Endothelial cell (in vitro differentiated cells): ENCODE data around the gene B3GALT4. TPM values are rescaled to one million over a fixed set of nuclear protein-coding genes. Genes with fewer than 3 reads are reported as not detected.
"Not testable (repeated sequence)": the region's sequence is repeated elsewhere in the genome, so short reads cannot be mapped to it uniquely, and the experiment has no call there.

Experiments used
- DNase-seq: peaks from one replicate; pipeline ENCODE4 v3.0.0; 2021; ENCODE audit warnings: low spot score
- H3K27ac Mint-ChIP-seq: one replicate; pipeline ENCODE4 v1.8.0; 2021; ENCODE audit warnings: mixed read lengths, inconsistent platforms; ENCODE audit not compliant: unreplicated experiment
- H3K27me3 Mint-ChIP-seq: one replicate; pipeline ENCODE4 v1.8.0; 2021; ENCODE audit warnings: mild to moderate bottlenecking, moderate library complexity, mixed read lengths, inconsistent platforms; ENCODE audit not compliant: unreplicated experiment
- H3K36me3 Mint-ChIP-seq: one replicate; pipeline ENCODE4 v1.8.0; 2021; ENCODE audit warnings: mild to moderate bottlenecking, low read depth, mixed read lengths, inconsistent platforms; ENCODE audit not compliant: unreplicated experiment
- H3K4me1 Mint-ChIP-seq: one replicate; pipeline ENCODE4 v1.8.0; 2021; ENCODE audit warnings: mild to moderate bottlenecking, mixed read lengths, inconsistent platforms; ENCODE audit not compliant: unreplicated experiment
- H3K4me3 Mint-ChIP-seq: one replicate; pipeline ENCODE4 v1.8.0; 2021; ENCODE audit warnings: mild to moderate bottlenecking, mixed read lengths, inconsistent platforms; ENCODE audit not compliant: unreplicated experiment
- H3K9me3 Mint-ChIP-seq: one replicate; pipeline ENCODE4 v1.8.0; 2021; ENCODE audit warnings: mixed read lengths, inconsistent platforms; ENCODE audit not compliant: unreplicated experiment
- total RNA-seq: library from RNA; stranded (reverse); fragmentation: NEBNext Ultra II Directional; extraction: Animal tissue kit (Norgen Biotek cat#: 25700); gene quantifications from one replicate; pipeline ENCODE4 v1.2.1, GENCODE V29; 2021; ENCODE audit not compliant: unreplicated experiment
- TF ChIP-seq, protein P1 (sequence below): fragments of 200-600 bp; sonication (generic); IDR thresholded peaks from one replicate; pipeline ENCODE4 v1.5.0; 2021; ENCODE audit warnings: antibody characterized with exemption; ENCODE audit not compliant: unreplicated experiment

B3GALT4 gene
- total RNA-seq, 1 donor from 2014 or later = 3.8 TPM

GRCh38 chr6:33252759-33253158 lies 24.2 kb upstream of the B3GALT4 start:
- Mint-ChIP-seq H3K4me3 (no peak overlapping the region), H3K9me3 (no peaks in the 10 kb centered on the region), H3K27ac (no peak overlapping the region), H3K36me3 (peaks cover 13% of the 10 kb centered on the region), H3K27me3 (peaks cover 4% of the 10 kb centered on the region), H3K4me1 (peaks cover 24% of the 10 kb centered on the region)
- no peak for DNase-seq
- TF ChIP-seq, protein P1, sequence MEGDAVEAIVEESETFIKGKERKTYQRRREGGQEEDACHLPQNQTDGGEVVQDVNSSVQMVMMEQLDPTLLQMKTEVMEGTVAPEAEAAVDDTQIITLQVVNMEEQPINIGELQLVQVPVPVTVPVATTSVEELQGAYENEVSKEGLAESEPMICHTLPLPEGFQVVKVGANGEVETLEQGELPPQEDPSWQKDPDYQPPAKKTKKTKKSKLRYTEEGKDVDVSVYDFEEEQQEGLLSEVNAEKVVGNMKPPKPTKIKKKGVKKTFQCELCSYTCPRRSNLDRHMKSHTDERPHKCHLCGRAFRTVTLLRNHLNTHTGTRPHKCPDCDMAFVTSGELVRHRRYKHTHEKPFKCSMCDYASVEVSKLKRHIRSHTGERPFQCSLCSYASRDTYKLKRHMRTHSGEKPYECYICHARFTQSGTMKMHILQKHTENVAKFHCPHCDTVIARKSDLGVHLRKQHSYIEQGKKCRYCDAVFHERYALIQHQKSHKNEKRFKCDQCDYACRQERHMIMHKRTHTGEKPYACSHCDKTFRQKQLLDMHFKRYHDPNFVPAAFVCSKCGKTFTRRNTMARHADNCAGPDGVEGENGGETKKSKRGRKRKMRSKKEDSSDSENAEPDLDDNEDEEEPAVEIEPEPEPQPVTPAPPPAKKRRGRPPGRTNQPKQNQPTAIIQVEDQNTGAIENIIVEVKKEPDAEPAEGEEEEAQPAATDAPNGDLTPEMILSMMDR = no peak

GRCh38 chr6:33254591-33254990 lies 22.3 kb upstream of the B3GALT4 start:
- Mint-ChIP-seq H3K4me3 (no peak overlapping the region), H3K9me3 (no peaks in the 10 kb centered on the region), H3K36me3 (peaks cover 13% of the 10 kb centered on the region), H3K27me3 (no peaks in the 10 kb centered on the region), H3K4me1 (peaks cover 16% of the 10 kb centered on the region), H3K27ac (no peak overlapping the region)
- no peak for DNase-seq
- TF ChIP-seq, protein P1 = no peak

GRCh38 chr6:33259032-33259431 lies 17.9 kb upstream of the B3GALT4 start:
- H3K36me3 Mint-ChIP-seq = peaks cover 20% of the 10 kb centered on the region
- H3K9me3 Mint-ChIP-seq = no peaks in the 10 kb centered on the region
- no peaks in the 10 kb centered on the region for H3K27me3 Mint-ChIP-seq
- DNase-seq = no peak
- TF ChIP-seq, protein P1 = no peak
- no peak overlapping the region for H3K4me3 Mint-ChIP-seq
- H3K4me1 Mint-ChIP-seq = no peaks in the 10 kb centered on the region
- no peak overlapping the region for H3K27ac Mint-ChIP-seq

GRCh38 chr6:33262490-33262889 lies 14.4 kb upstream of the B3GALT4 start:
- DNase-seq, H3K4me3 Mint-ChIP-seq, H3K4me1 Mint-ChIP-seq, H3K9me3 Mint-ChIP-seq, H3K27me3 Mint-ChIP-seq, H3K27ac Mint-ChIP-seq: not testable (repeated sequence)
- H3K36me3 Mint-ChIP-seq = peaks cover 37% of the 10 kb centered on the region

- peak overlapping the region; percentile 24 for H3K27ac Mint-ChIP-seq
- DNase-seq = no peak
- peak overlapping the region; percentile 56 for H3K4me3 Mint-ChIP-seq
- TF ChIP-seq, protein P1 = no peak
- no peaks in the 10 kb centered on the region for H3K27me3 Mint-ChIP-seq
- H3K9me3 Mint-ChIP-seq = no peaks in the 10 kb centered on the region
- H3K36me3 Mint-ChIP-seq = peaks cover 48% of the 10 kb centered on the region
- H3K4me1 Mint-ChIP-seq = no peaks in the 10 kb centered on the region
These were observed 12.9 kb upstream of the B3GALT4 start for GRCh38 chr6:33264015-33264414.

DNA sequence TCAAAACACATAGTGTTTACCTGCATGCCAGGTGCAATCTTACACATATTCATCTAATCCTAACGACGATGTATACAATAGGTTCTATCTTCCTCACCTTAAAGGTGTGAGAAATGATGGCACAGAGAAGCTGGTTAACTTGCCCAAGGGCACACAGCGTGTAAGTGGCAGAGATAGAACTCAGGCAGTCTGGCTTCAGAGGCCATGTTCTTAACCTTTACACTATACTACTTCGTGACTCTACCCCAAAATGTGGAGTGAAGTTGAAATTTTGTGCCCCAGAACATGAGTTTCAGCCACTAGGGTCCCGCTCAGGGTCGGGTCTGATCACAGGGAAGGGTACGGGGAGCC lies 5.8 kb upstream of the B3GALT4 start:
- H3K4me1 Mint-ChIP-seq = peaks cover 49% of the 10 kb centered on the region
- TF ChIP-seq, protein P1 = peak; percentile 11
- DNase-seq = no peak
- peaks cover 14% of the 10 kb centered on the region for H3K27me3 Mint-ChIP-seq
- H3K4me3 Mint-ChIP-seq = peak overlapping the region; percentile 99
- peak overlapping the region; percentile 100 for H3K27ac Mint-ChIP-seq
- no peaks in the 10 kb centered on the region for H3K9me3 Mint-ChIP-seq
- H3K36me3 Mint-ChIP-seq = peaks cover 49% of the 10 kb centered on the region
